Pulmonary artery endothelial cell (primary cell): Measurements from ENCODE around the gene NAGLU. TPM values are rescaled to one million over a fixed set of nuclear protein-coding genes. Genes with fewer than 3 reads are reported as not detected.

ENCODE experiments used
- DNase-seq: peaks from one replicate; pipeline ENCODE4 v3.0.0-alpha.2; 2011; ENCODE audit warnings: low read depth, low spot score
- total RNA-seq: library from RNA; depleted of rRNA; stranded (reverse); fragments of >200 nt; gene quantifications from 2 replicates; pipeline ENCODE4 v1.2.3, GENCODE V29; 2014

NAGLU gene
- total RNA-seq, 1 donor from 2014 or later: 30.3 TPM

DNA sequence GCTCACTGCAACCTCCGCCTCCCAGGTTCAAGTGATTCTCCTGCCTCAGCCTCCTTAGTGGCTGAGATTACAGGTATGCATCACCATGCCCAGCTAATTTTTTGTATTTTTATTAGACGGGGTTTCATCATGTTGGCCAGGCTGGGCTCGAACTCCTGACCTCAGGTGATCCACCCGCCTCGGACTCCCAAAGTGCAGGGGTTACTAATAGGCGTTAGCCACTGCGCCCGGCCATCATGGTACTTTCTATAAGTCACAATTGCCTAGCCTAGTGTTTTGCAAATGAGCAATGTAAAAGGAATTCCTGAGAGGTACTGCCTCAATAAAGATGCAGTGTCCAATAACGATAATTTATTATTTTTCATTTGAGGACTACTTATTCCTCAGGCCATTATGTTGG is 55.4 kb downstream of the NAGLU start:
- no peak for DNase-seq

Other genes with a start within 250 kb of the NAGLU start
- 33.9 and 36.1 TPM in 2 replicates for gene STAT5A, start 247.7 kb upstream of the NAGLU start, total RNA-seq
- gene STAT3, start 147.8 kb upstream of the NAGLU start, total RNA-seq: 99.0 and 132 TPM in 2 replicates
- gene CAVIN1, start 113.0 kb upstream of the NAGLU start, total RNA-seq: 817 and 880 TPM in 2 replicates
- gene ATP6V0A1, start 77.4 kb upstream of the NAGLU start, total RNA-seq: 20.8 and 21.9 TPM in 2 replicates
- 0.18 and 0.79 TPM in 2 replicates for gene HSD17B1, start 16.7 kb downstream of the NAGLU start, total RNA-seq
- gene COASY, start 25.9 kb downstream of the NAGLU start, total RNA-seq: 13.8 and 14.5 TPM in 2 replicates
- 33.2 and 44.8 TPM in 2 replicates for gene MLX, start 30.9 kb downstream of the NAGLU start, total RNA-seq
- 7.6 and 9.2 TPM in 2 replicates for gene PSMC3IP, start 41.5 kb downstream of the NAGLU start, total RNA-seq
- gene RETREG3, start 73.1 kb downstream of the NAGLU start, total RNA-seq: 52.4 and 54.0 TPM in 2 replicates
- 24.3 and 42.7 TPM in 2 replicates for gene TUBG1, start 73.4 kb downstream of the NAGLU start, total RNA-seq
- 3.6 and 4.4 TPM in 2 replicates for gene TUBG2, start 123.0 kb downstream of the NAGLU start, total RNA-seq
- 6.3 and 8.5 TPM in 2 replicates for gene PLEKHH3, start 140.8 kb downstream of the NAGLU start, total RNA-seq
- gene CCR10, start 145.6 kb downstream of the NAGLU start, total RNA-seq: 1.9 and 2.2 TPM in 2 replicates
- 30.9 and 35.4 TPM in 2 replicates for gene CNTNAP1, start 146.3 kb downstream of the NAGLU start, total RNA-seq
- gene EZH1, start 208.8 kb downstream of the NAGLU start, total RNA-seq: 7.5 and 13.4 TPM in 2 replicates
- 2.1 and 5.4 TPM in 2 replicates for gene RAMP2, start 225.0 kb downstream of the NAGLU start, total RNA-seq
- 39.0 and 55.6 TPM in 2 replicates for gene VPS25, start 237.2 kb downstream of the NAGLU start, total RNA-seq
- 0.33 and 2.6 TPM in 2 replicates for gene WNK4, start 244.4 kb downstream of the NAGLU start, total RNA-seq